ENCODE data around the gene RBP3.

DNA sequence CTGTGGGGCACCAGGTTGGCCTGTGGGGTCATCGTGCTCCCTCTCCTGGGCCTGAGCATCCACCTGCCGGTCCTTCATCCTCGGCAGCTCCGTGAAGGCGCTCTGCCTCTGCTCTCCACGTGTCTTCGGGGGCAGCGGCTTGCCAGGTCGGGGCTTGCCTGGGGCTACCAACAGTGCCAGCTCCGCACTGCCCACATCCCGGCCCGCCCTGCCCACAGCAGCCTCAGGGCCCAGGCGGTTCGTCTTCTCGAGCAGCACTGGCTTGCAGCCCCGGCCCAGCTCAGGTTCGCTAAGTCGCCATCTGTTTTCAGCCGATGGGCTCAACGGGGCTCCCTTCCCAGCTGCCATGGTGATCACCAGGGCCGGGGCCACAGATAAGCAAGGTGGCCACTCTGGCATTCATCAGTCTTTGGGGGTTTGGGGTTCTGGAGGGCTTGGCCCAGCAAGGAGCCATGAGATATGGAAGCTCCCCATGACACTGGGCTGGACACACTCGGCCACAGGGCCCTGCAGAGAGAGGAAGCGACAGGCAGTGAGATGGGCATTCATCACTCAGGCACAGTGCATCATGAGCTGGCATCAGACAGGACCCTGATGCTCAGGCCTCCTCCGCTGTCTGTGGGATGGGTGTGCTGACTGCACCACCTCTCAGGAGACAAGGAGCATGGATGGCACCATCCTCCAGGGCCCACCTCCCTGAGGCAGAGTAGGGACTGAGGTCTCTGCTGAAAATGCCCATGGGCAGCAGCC is 20.4 kb downstream of the RBP3 start:
- TF ChIP-seq, protein P1, sequence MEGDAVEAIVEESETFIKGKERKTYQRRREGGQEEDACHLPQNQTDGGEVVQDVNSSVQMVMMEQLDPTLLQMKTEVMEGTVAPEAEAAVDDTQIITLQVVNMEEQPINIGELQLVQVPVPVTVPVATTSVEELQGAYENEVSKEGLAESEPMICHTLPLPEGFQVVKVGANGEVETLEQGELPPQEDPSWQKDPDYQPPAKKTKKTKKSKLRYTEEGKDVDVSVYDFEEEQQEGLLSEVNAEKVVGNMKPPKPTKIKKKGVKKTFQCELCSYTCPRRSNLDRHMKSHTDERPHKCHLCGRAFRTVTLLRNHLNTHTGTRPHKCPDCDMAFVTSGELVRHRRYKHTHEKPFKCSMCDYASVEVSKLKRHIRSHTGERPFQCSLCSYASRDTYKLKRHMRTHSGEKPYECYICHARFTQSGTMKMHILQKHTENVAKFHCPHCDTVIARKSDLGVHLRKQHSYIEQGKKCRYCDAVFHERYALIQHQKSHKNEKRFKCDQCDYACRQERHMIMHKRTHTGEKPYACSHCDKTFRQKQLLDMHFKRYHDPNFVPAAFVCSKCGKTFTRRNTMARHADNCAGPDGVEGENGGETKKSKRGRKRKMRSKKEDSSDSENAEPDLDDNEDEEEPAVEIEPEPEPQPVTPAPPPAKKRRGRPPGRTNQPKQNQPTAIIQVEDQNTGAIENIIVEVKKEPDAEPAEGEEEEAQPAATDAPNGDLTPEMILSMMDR (IDR thresholded peaks at IDR 0.05) = no peak
- no peak for TF ChIP-seq POLR2A (IDR thresholded peaks at IDR 0.05)
